B cell (primary cell): ENCODE data around the gene NUMBL.

Experiments
- EZH2 ChIP-seq: IDR thresholded peaks from 2 replicates; pipeline ENCODE4 v1.6.1; 2012; ENCODE audit warnings: borderline replicate concordance, low read depth, mild to moderate bottlenecking, moderate library complexity, low read length; ENCODE audit not compliant: insufficient read depth, poor library complexity, severe bottlenecking
- TF ChIP-seq, protein P1 (sequence below): fragments of 200-600 bp; IDR thresholded peaks from one replicate; pipeline ENCODE4 v1.8.0; 2022; ENCODE audit warnings: antibody characterized with exemption, mild to moderate bottlenecking

- TF ChIP-seq, protein P1, sequence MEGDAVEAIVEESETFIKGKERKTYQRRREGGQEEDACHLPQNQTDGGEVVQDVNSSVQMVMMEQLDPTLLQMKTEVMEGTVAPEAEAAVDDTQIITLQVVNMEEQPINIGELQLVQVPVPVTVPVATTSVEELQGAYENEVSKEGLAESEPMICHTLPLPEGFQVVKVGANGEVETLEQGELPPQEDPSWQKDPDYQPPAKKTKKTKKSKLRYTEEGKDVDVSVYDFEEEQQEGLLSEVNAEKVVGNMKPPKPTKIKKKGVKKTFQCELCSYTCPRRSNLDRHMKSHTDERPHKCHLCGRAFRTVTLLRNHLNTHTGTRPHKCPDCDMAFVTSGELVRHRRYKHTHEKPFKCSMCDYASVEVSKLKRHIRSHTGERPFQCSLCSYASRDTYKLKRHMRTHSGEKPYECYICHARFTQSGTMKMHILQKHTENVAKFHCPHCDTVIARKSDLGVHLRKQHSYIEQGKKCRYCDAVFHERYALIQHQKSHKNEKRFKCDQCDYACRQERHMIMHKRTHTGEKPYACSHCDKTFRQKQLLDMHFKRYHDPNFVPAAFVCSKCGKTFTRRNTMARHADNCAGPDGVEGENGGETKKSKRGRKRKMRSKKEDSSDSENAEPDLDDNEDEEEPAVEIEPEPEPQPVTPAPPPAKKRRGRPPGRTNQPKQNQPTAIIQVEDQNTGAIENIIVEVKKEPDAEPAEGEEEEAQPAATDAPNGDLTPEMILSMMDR: no peak
- TF ChIP-seq EZH2: no peak
Measured at GRCh38 chr19:40659566-40659965, 30.9 kb downstream of the NUMBL start.
